ENCODE measurements around the gene PDE9A.

DNA sequence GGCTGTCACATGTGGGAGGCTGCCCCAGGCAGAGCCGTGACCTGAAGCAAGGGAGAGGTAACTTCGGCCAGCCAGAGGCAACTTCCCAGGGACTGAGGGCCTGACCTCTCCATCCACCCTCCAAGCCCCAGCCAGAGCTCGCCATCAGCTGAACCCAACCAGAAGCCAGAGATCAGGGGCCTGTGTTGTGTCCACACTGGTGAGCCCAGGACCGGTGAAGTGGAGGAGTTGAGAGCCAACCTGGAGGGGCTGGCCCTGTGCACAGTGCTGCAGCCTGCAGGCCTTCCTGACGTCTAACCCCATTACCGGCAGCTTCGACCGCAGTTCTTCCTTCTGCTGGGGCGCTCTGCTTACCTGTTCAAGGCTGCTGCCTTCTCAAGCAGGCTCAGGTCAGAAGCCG lies 19.6 kb upstream of the PDE9A start:
- TF ChIP-seq, protein P1, sequence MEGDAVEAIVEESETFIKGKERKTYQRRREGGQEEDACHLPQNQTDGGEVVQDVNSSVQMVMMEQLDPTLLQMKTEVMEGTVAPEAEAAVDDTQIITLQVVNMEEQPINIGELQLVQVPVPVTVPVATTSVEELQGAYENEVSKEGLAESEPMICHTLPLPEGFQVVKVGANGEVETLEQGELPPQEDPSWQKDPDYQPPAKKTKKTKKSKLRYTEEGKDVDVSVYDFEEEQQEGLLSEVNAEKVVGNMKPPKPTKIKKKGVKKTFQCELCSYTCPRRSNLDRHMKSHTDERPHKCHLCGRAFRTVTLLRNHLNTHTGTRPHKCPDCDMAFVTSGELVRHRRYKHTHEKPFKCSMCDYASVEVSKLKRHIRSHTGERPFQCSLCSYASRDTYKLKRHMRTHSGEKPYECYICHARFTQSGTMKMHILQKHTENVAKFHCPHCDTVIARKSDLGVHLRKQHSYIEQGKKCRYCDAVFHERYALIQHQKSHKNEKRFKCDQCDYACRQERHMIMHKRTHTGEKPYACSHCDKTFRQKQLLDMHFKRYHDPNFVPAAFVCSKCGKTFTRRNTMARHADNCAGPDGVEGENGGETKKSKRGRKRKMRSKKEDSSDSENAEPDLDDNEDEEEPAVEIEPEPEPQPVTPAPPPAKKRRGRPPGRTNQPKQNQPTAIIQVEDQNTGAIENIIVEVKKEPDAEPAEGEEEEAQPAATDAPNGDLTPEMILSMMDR (IDR thresholded peaks at IDR 0.05), result no peak
- TF ChIP-seq POLR2AphosphoS5 (IDR thresholded peaks at IDR 0.05), result no peak

Data from esophagus muscularis mucosa (tissue), 3 donors.